Measurements from ENCODE around the gene MINDY4.

Gene MINDY4

DNA sequence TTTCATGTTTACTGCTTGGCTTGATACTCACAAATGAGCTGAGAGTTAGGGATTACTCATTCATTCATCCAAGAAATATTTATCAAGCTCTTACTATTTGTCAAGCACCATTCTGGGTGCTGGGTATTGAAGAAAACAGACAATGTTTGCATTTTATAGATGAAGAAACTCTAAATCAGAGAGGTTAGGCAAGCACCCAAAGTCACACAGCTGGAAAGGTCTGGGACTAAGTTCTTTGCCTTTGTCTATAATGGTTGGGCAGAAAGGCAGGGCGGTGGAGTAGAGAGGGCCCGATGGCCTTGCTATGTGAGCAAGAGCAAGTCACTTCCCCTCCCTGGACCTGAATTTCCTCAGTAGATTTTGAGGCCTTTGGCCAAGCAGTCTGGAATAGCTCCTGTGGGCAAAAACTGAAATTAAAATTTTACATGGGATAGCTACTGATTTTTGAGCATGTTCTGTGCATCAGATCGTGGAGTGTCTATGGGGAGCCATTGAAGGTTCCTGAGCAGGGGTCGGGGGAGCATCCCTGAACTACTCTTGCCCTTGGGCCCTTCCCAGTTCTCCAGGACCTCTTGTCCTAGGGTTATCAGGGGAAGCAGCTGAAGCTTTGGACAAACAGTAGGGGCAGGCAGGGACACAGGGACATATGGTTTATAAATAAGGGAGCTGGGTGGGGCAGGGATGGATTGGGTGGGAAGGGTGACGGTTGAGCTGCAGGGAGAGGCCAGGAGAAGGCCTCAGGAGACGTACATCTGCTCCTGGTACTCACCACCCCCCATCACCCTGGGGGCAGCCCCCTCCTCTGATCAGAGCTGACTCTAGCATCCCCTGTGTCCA, 163.7 kb downstream of the MINDY4 start:
- FAIRE-seq, result no peak

DNA sequence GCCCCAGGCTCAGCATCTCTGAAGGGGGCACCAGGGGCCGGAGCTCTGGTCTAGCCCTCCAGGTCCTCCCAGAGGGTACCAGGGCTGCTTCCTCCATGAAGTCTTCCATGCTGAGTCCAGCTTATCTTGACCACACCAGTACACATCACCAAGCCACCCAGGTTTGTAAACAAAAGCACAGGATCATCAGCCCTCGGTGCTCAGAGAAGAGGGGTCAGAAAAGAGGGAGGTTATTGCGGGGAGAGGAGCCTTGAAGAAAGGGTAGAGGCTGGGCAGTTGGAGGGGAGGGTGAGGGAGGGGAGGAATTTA, 164.3 kb downstream of the MINDY4 start:
- FAIRE-seq, result no peak

DNA sequence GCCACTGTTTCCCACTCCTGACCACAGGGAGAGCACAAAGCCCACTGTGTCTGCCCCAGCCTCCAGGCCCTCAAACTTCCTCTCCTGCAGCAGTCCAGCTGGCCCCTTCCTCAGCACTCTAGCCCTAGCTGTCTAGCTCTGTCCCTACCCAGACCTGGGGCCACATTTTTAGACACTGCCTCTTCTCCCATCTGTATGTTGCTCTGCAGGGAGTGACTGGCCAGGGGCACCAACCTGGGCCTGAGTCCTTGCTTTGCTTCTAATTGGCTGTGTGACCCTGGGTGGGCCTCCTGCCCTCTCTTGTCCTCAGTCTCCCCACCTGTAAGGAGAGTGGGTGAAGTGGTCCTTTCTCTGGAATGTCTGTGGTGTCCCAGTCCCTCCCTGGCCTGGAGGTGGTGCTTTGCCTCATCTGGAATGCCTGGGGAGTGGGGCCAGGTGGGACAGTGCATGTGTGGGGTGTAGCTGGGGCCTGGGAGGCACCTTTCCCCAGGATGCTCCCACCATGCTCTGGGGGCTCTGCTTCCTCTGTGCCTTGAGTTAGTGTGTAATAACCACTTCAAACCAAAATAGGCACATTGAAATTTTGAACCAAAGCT, 165.5 kb downstream of the MINDY4 start:
- no peak for FAIRE-seq

DNA sequence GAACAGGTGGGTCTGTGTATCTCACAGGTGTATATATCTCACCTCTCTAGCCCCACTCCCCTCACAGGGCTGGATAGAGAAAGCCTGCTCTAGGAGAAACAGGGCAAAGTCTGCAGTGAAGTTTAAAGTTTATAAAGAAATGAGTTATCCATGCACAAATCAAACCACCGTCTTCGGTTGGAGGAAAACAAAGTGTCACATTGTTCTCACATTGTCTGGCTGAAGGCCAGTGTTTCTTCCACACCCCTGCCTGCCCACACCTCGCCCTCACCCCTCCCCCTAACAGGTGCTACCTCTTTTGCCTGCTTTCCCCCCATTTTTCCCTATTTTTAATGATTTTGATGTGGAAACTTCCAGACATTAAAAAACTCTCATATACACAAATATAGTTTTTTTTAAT, 166.2 kb downstream of the MINDY4 start:
- no peak for FAIRE-seq

DNA sequence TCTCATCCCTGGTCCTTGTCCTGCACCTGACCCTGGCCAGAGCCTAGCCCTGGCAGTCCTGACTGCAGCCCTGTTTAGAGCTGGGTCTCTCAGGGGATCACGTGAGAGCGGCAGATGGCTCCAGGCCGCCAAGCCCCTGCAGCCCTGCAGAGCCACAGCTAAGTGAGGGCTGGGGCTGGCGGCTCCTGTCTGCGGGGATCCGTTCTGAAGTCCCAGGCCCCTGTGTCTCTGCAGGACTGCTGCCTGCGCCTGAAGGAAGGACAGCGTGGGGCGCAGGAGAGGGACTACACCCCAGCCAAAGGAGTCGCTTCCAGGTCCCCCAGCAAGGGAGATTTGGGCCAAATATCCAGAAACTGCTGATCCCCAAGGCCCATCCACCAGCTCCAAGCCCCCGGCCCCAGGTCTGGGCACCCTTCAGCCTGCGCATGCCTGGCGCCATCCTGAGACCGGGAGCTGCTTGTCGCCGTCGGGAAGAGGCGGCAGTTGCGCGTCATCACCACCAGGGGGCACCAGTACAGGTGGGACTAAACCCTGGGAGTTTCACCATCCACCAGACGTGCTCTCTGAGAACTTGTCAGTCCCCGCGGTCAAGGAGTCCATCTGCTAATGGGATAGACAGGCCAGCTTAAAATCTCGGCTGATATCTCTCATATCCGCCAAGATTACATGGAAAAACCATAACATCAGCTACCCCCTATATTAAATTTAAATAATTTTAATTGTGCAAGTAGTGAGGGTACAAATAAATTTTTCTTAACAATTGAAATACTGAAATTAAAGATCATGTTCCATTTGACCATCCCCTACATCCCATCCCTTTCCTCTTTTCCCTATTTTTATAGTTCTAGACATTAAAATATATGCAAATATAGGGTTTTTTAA, 167.5 kb downstream of the MINDY4 start:
- FAIRE-seq, result no peak

DNA sequence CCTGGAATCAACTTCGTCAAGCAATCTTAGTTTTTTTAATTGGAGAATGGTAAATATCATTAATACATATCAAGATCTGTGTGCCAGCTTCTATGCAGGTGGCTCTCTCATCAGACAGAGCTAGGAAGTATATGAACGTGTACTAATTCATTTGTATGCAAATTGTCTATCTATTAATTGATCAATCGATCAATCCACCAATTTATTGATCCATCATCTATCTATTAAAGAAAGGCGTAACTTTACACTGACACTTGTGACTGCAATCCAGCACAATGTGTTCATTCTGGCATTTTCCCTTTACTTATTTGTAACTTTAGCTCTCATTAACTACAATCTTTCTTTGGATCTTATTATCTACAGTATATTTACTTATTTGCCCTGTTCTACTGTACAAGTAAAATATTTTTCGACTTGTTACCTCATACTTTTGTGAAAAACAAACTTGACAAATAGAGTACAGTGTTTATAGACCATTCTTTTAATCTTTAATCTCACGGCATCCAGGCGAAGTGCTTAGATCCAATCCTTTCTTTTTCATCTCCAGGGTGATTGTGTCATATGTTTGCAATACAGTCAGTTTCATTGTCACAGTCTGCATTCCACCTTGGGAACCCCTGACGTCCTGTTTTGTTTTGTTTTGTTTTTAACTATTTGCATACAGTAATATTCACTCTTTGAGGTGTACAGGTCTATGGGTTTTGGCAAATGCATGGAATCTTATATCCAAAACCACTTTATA, 170.5 kb downstream of the MINDY4 start:
- FAIRE-seq, result no peak

Data from endometrium (tissue), 2 donors.